Keratinocyte (primary cell): ENCODE results near the gene MAN1C1. TPM values are rescaled to one million over a fixed set of nuclear protein-coding genes. Genes with fewer than 3 reads are reported as not detected.

Source experiments
- DNase-seq: peaks from one replicate; pipeline ENCODE4 v3.0.0-alpha.2; 2011; ENCODE audit warnings: low read depth, missing footprints, low spot score
- FAIRE-seq: peaks from 2 replicates; lab custom pipeline; 2011; peaks lifted over from hg19 to GRCh38; lab: Jason Lieb, UNC
- H2AFZ ChIP-seq: 2 replicates; pipeline ENCODE4 v1.6.0; 2012; ENCODE audit warnings: low read length, control low read depth, inconsistent platforms; ENCODE audit not compliant: control insufficient read depth
- H3K27ac ChIP-seq: 2 replicates; pipeline ENCODE4 v1.5.1; 2011; ENCODE audit warnings: low read length; ENCODE audit not compliant: control insufficient read depth, insufficient read depth
- H3K27me3 ChIP-seq: 3 replicates; pipeline ENCODE4 v1.6.0; 2011; ENCODE audit warnings: low read length; ENCODE audit not compliant: control insufficient read depth, insufficient read depth; ENCODE audit errors: extremely low read depth
- H3K36me3 ChIP-seq, 2 experiments: 2 replicates in 1 of 2; 3 replicates in 1 of 2; pipeline ENCODE4 v1.5.1; 2011; ENCODE audit warnings: low read length in 2 of 2, mild to moderate bottlenecking in 1 of 2; ENCODE audit not compliant: control insufficient read depth in 2 of 2, insufficient read depth in 2 of 2; ENCODE audit errors: extremely low read depth in 1 of 2
- H3K4me1 ChIP-seq: 3 replicates; pipeline ENCODE4 v1.5.1; 2011; ENCODE audit warnings: low read length; ENCODE audit not compliant: control insufficient read depth, insufficient read depth; ENCODE audit errors: extremely low read depth
- H3K4me2 ChIP-seq: 3 replicates; pipeline ENCODE4 v1.6.0; 2011; ENCODE audit warnings: low read depth, low read length; ENCODE audit not compliant: control insufficient read depth, insufficient read depth; ENCODE audit errors: extremely low read depth
- H3K4me3 ChIP-seq, 3 experiments: fragments of 200-600 bp in 1 of 3; sonication (generic) in 1 of 3; 2 replicates in 2 of 3; 3 replicates in 1 of 3; pipeline ENCODE4 v1.5.1; 2011 to 2016; ENCODE audit warnings: low read length in 3 of 3, mild to moderate bottlenecking in 3 of 3, control low read depth in 2 of 3, inconsistent platforms in 1 of 3, low read depth in 1 of 3, mixed read lengths in 1 of 3, mixed run types in 1 of 3, moderate library complexity in 1 of 3; ENCODE audit not compliant: control insufficient read depth in 2 of 3, insufficient read depth in 2 of 3; ENCODE audit errors: extremely low read depth in 1 of 3
- H3K79me2 ChIP-seq: 2 replicates; pipeline ENCODE4 v1.6.0; 2012; ENCODE audit warnings: low read length; ENCODE audit not compliant: control insufficient read depth, insufficient read depth
- H3K9ac ChIP-seq: 3 replicates; pipeline ENCODE4 v1.6.0; 2011; ENCODE audit warnings: low read length; ENCODE audit not compliant: control insufficient read depth, insufficient read depth; ENCODE audit errors: extremely low read depth
- H3K9me1 ChIP-seq: 3 replicates; pipeline ENCODE4 v1.6.0; 2011; ENCODE audit warnings: low read length; ENCODE audit not compliant: control insufficient read depth, insufficient read depth; ENCODE audit errors: extremely low read depth
- H3K9me3 ChIP-seq: 2 replicates; pipeline ENCODE4 v1.5.1; 2012; ENCODE audit warnings: low read depth, low read length; ENCODE audit not compliant: control insufficient read depth
- H4K20me1 ChIP-seq: 3 replicates; pipeline ENCODE4 v1.6.0; 2011; ENCODE audit warnings: low read length; ENCODE audit not compliant: control insufficient read depth, insufficient read depth; ENCODE audit errors: extremely low read depth
- EZH2 ChIP-seq: IDR thresholded peaks from one replicate; pipeline ENCODE4 v1.6.1; 2012; ENCODE audit warnings: inconsistent platforms, mild to moderate bottlenecking, low read length, moderate library complexity
- dilution Hi-C: fragments of 300-500 bp; cut with MboI; formaldehyde crosslinking; loops from one replicate; pipeline ENCODE4 v1.7.0; 2020; ENCODE audit warnings: low sequenced_read_pairs; ENCODE audit not compliant: extremely low pct_ligation_motif_present
- polyA plus RNA-seq, 5 experiments: library from polyadenylated mRNA; depleted of rRNA in 3 of 5; stranded (reverse) in 3 of 5; stranded (forward) in 1 of 5; unstranded in 1 of 5; fragments of >200 nt; gene quantifications; 1 replicate in 1 of 5; 2 replicates in 3 of 5; 3 replicates in 1 of 5; pipeline versions ENCODE4 v1.2.1 to v1.2.3, GENCODE V29; 2011 to 2012; ENCODE audit warnings: missing spikeins in 2 of 5, low read depth in 1 of 5, low replicate concordance in 1 of 5
- TF ChIP-seq, protein P1 (sequence below), 3 experiments: IDR thresholded peaks in 1 of 3; conservative IDR thresholded peaks in 1 of 3; optimal IDR thresholded peaks in 1 of 3; 2 replicates in 2 of 3; 3 replicates in 1 of 3; pipeline versions ENCODE3 to v1.5.1; 2011; ENCODE audit warnings: low read length in 3 of 3, mild to moderate bottlenecking in 3 of 3, moderate library complexity in 2 of 3, control low read depth in 1 of 3, inconsistent platforms in 1 of 3; ENCODE audit not compliant: insufficient read depth in 2 of 3; ENCODE audit errors: extremely low read depth in 1 of 3

The MAN1C1 gene
- polyA plus RNA-seq, 1 donor (not counting 4 experiments of a cell fraction or from before 2014, with no cell fraction given) = 0.07 TPM

DNA sequence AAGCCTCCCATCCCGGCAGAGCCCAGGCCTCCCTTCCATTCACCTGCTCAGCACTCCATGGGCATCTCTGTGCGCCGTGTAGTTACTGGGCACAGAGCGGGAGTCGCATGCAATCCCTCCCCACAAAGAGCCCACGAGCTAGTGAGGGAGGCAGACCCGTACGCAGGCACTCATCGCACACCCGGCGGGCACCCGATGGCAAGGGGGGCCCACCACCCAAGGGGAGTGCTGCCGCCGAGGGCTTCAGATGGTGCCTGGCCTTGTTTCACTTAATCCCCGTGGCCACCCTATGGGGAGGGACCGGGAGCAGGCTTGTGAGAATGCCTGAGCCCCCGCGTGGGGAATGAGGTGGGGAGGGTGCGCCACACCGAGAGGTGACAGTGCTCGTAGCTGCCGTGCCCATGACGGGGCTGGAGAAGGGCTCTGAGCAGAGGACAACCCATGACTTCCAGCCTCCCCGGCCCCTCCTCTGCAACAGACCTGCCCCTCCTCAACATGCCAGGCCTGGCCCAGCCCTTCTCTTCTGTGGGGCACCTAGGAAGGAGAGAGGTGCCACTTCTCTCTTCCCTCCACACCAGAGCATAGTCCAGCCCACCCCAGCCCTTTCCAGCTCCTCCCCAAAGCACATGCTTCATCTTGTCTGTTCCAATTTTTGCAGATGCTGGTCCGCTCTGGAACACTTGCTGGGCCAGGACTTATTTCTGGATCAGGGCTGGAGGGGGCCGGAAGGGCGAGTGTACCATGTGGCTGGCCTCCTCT, 153.2 kb downstream of the MAN1C1 start:
- Histone ChIP-seq H3K4me2 (no peak overlapping the region), H4K20me1 (no peaks in the 10 kb centered on the region), H3K79me2 (no peaks in the 10 kb centered on the region), H3K27ac (no peak overlapping the region), H2AFZ (no peak overlapping the region), H3K9me3 (no peaks in the 10 kb centered on the region), H3K4me1 (peaks cover 11% of the 10 kb centered on the region), H3K36me3 (no peaks in the 10 kb centered on the region), H3K9me1 (no peaks in the 10 kb centered on the region), H3K9ac (no peak overlapping the region), H3K4me3 (no peak overlapping the region), H3K27me3 (peaks cover 16% of the 10 kb centered on the region)
- no peak for DNase-seq
- TF ChIP-seq, protein P1, sequence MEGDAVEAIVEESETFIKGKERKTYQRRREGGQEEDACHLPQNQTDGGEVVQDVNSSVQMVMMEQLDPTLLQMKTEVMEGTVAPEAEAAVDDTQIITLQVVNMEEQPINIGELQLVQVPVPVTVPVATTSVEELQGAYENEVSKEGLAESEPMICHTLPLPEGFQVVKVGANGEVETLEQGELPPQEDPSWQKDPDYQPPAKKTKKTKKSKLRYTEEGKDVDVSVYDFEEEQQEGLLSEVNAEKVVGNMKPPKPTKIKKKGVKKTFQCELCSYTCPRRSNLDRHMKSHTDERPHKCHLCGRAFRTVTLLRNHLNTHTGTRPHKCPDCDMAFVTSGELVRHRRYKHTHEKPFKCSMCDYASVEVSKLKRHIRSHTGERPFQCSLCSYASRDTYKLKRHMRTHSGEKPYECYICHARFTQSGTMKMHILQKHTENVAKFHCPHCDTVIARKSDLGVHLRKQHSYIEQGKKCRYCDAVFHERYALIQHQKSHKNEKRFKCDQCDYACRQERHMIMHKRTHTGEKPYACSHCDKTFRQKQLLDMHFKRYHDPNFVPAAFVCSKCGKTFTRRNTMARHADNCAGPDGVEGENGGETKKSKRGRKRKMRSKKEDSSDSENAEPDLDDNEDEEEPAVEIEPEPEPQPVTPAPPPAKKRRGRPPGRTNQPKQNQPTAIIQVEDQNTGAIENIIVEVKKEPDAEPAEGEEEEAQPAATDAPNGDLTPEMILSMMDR (optimal IDR thresholded peaks at IDR 0.05 in 1 of 3, IDR thresholded peaks at IDR 0.05 in 1 of 3, conservative IDR thresholded peaks at IDR 0.05 in 1 of 3; ENCODE audit: extremely low read depth in 1 of 3, insufficient read depth in 2 of 3, low read length in 3 of 3) = no peak
- TF ChIP-seq EZH2 = no peak
- FAIRE-seq = no peak
- dilution Hi-C loops = no loop called here

DNA sequence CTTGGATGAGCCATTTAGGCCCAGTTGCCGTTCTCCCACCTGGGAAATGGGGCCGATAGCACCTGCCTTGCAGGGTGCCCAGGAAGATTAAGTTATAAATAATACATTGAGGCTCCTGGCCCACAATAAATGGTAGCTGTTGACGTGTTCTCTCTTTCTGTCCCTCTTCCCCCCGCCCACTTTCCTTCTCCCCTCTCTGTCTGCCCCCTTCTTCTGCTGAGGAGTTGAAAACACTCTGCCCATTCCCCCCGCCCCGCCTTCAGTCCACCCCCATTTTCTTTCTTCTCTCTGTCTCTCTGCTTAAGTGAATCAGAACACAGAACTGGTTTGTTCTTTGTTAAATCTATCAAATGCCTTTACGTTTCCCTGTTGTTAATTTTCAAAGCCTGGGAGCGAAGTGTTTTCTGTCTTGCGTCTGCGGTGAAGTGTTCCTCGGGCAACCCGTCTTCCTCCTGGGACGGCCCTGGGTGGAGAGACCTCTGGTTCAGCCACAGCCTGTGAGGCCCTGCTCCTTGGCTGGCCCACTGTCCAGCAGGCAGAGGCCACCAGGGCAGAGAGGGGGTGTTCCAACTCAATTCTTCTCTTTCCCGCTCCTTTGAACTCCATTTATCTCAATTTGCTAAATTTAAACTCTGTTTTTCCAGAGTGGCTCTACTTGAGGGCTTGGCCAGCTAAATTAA, 154.1 kb downstream of the MAN1C1 start:
- Histone ChIP-seq H3K4me1 (peaks cover 11% of the 10 kb centered on the region), H3K4me2 (no peak overlapping the region), H3K27me3 (peaks cover 16% of the 10 kb centered on the region), H3K4me3 (no peak overlapping the region), H2AFZ (no peak overlapping the region), H3K9me1 (no peaks in the 10 kb centered on the region), H4K20me1 (no peaks in the 10 kb centered on the region), H3K27ac (no peak overlapping the region), H3K9me3 (no peaks in the 10 kb centered on the region), H3K9ac (no peak overlapping the region), H3K36me3 (no peaks in the 10 kb centered on the region), H3K79me2 (no peaks in the 10 kb centered on the region)
- dilution Hi-C loops = no loop called here
- FAIRE-seq = no peak
- no peak for TF ChIP-seq EZH2
- TF ChIP-seq, protein P1 (optimal IDR thresholded peaks at IDR 0.05 in 1 of 3, IDR thresholded peaks at IDR 0.05 in 1 of 3, conservative IDR thresholded peaks at IDR 0.05 in 1 of 3; ENCODE audit: extremely low read depth in 1 of 3, insufficient read depth in 2 of 3, low read length in 3 of 3) = no peak
- DNase-seq = no peak
